ENCODE results near the gene SNRPF. TPM values are rescaled to one million over a fixed set of nuclear protein-coding genes. Genes with fewer than 3 reads are reported as not detected.

SNRPF gene
- total RNA-seq, 6 experiments from 2014 or later: 5.8 to 10.4 (median 8.5) TPM

DNA sequence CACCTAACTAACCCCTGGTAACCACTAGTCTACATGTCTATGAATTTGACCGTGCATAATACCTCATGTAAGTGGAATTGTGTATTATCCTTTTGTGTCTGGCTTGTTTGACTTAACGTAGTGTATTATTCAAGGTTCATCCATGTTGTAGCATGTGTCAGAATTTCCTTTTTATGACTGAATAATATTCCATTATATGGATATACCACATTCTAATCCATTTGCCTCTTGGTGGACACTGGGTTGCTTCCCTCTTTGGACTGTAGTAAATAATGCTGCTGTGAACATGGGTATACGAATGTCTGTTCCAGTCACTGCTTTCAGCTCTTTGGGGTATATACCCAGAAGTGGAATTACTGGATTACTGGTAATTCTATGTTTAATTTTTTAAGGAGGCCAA is 3.3 kb downstream of the SNRPF start:
- Histone ChIP-seq H3K36me3 (peaks cover 2 to 21% (median 6%) of the 10 kb centered on the region in 4 donors), H3K27me3 (no peaks in the 10 kb centered on the region), H3K4me3 (no peak overlapping the region), H3K4me1 (peaks cover 0 to 27% (median 6%) of the 10 kb centered on the region in 4 donors), H3K9me3 (no peaks in the 10 kb centered on the region), H3K27ac (no peak overlapping the region)
- TF ChIP-seq POLR2A (IDR thresholded peaks at IDR 0.05) (no peak), CTCF (IDR thresholded peaks at IDR 0.05) (no peak)
- no peak for DNase-seq
- 94% methylated on average over 3 of the region's 3 CpGs for WGBS (ENCODE audit: insufficient coverage, low coverage, low lambda C conversion rate, missing lambda C conversion rate)
- no peak for ATAC-seq
- intact Hi-C loops (cut with DNase I): no loop called here

DNA sequence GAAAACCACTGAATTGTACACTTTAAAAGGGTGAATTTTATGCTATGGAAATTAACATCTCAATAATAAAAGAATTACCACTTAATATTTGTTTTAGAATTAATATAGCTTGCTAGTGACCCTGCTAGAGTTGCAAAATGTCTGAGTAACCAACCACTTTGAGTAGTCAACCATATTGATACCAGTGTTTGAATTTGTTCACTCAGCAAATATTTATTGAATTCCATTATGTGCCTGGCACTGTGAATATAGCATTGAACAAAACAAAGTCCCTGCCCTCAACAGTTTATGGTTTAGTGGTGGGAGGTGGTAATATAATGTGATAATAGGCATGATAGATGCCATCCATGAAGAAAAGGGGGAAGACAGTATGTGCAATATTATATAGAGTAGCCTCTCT is 4.6 kb downstream of the SNRPF start:
- Histone ChIP-seq H3K4me3 (no peak overlapping the region), H3K4me1 (peaks cover 0 to 27% (median 6%) of the 10 kb centered on the region in 4 donors), H3K9me3 (no peaks in the 10 kb centered on the region), H3K36me3 (peaks cover 2 to 21% (median 6%) of the 10 kb centered on the region in 4 donors), H3K27me3 (no peaks in the 10 kb centered on the region), H3K27ac (no peak overlapping the region)
- TF ChIP-seq POLR2A (IDR thresholded peaks at IDR 0.05) (no peak), CTCF (IDR thresholded peaks at IDR 0.05) (no peak)
- DNase-seq (no peak), ATAC-seq (no peak)
- intact Hi-C loops (cut with DNase I): no loop called here

DNA sequence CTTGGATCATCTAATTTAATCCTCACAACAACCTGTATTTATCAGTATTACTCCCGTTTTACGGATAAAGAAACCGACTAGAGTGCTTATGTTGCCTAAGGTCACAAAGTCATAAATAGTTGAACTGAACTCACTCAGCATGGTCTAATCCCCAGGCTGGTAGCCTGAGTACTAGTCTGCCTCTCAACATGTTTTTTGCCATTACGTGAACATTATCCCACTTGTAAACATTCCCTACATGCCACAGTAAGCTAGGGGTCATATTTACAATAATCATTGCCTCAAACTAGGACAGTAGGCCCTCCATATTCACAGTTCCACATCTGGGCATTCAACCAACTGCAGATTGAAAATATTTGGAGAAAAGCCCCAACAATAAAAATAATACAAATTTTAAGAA is 12.1 kb downstream of the SNRPF start:
- TF ChIP-seq POLR2A (IDR thresholded peaks at IDR 0.05) (no peak), CTCF (IDR thresholded peaks at IDR 0.05) (no peak)
- no peak overlapping the region for H3K4me3 ChIP-seq
- no peaks in the 10 kb centered on the region for H3K27me3 ChIP-seq
- no peak overlapping the region for H3K27ac ChIP-seq
- DNase-seq (no peak), ATAC-seq (no peak)
- H3K9me3 ChIP-seq: no peaks in the 10 kb centered on the region
- 90% methylated on average over 4 of the region's 4 CpGs for WGBS (ENCODE audit: insufficient coverage, low coverage, low lambda C conversion rate, missing lambda C conversion rate)
- peaks cover 2 to 8% (median 5%) of the 10 kb centered on the region in 4 donors for H3K36me3 ChIP-seq
- intact Hi-C loops (cut with DNase I): no loop called here
- H3K4me1 ChIP-seq: no peaks in the 10 kb centered on the region

GRCh38 chr12:95874452-95874851 is 15.7 kb downstream of the SNRPF start:
- Histone ChIP-seq H3K27me3 (no peaks in the 10 kb centered on the region), H3K36me3 (peaks cover 0 to 2% (median 0%) of the 10 kb centered on the region in 4 donors), H3K9me3 (no peaks in the 10 kb centered on the region), H3K4me3 (no peak overlapping the region), H3K27ac (no peak overlapping the region), H3K4me1 (no peaks in the 10 kb centered on the region)
- no peak for DNase-seq
- intact Hi-C loops (cut with DNase I): no loop called here
- 80% methylated on average over 4 of the region's 4 CpGs for WGBS (ENCODE audit: insufficient coverage, low coverage, low lambda C conversion rate, missing lambda C conversion rate)
- TF ChIP-seq POLR2A (IDR thresholded peaks at IDR 0.05) (no peak), CTCF (IDR thresholded peaks at IDR 0.05) (no peak)
- ATAC-seq: no peak

- Histone ChIP-seq H3K9me3 (no peaks in the 10 kb centered on the region), H3K36me3 (no peaks in the 10 kb centered on the region), H3K27ac (no peak overlapping the region), H3K4me1 (no peaks in the 10 kb centered on the region), H3K27me3 (no peaks in the 10 kb centered on the region), H3K4me3 (no peak overlapping the region)
- ATAC-seq (no peak), DNase-seq (no peak)
- WGBS (ENCODE audit: insufficient coverage, low coverage, low lambda C conversion rate, missing lambda C conversion rate): 75% methylated on average over 2 of the region's 2 CpGs
- intact Hi-C loops (cut with DNase I): no loop called here
- no peak for TF ChIP-seq CTCF (IDR thresholded peaks at IDR 0.05)
- no peak for TF ChIP-seq POLR2A (IDR thresholded peaks at IDR 0.05)
Measured at GRCh38 chr12:95877622-95878021, 18.9 kb downstream of the SNRPF start.

All from right lobe of liver (tissue), 6 donors.